HG03135 (cell line): ENCODE data around the gene SNAPC2.
"Not testable (repeated sequence)": the region's sequence is repeated elsewhere in the genome, so short reads cannot be mapped to it uniquely, and the experiment has no call there.

Experiments used
- ATAC-seq: cut with Tn5 transposase; IDR thresholded peaks from one replicate; pipeline ENCODE4 v1.9.1; 2021; ENCODE audit warnings: mild to moderate bottlenecking, moderate library complexity; ENCODE audit not compliant: unreplicated experiment

SNAPC2 gene

DNA sequence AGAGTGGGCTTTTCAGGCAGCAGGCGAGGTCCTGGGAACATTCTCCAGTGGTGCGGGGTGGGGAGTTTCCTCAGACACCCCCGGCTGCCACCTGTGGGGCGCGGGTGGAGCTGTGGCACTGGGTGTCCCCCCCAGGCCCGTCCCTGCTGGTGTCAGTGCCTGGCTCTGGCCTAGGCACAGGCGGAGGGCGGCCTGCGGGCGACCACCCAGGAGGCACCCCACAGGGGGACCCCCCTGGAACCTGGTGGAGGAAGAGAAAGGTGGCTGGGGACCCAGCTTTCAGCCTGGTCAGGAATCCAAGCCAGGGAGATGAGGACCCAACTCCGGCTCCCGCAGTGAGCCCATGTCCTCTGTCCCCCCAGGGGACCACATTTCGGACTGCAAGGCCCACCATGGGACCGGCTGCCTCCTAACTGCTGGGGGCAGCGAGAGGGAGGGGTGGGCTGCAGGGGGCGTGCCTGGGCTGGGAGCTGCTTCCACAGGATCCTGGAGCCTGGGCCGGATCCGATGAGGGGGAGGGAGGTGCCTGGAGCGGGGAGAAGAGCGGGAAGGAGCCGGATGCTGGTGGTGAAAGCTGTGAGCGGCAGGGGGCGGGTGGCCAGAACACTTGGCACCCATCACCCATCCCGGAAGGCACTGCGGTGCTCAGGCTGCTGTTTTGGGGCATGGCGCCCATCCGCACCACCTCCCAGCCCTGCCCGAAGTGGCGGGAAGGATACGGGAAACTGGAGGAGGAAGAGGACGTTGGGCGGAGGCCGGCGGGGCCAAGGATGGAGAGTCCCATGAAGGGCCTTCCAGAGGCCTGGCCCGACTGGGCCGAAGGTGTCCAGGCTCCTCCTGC lies 11.3 kb downstream of the SNAPC2 start:
- no peak for ATAC-seq

- ATAC-seq, result no peak
These were observed 12.3 kb downstream of the SNAPC2 start for GRCh38 chr19:7932276-7932929.

- no peak for ATAC-seq
These were observed 12.8 kb downstream of the SNAPC2 start for GRCh38 chr19:7932930-7933300.

DNA sequence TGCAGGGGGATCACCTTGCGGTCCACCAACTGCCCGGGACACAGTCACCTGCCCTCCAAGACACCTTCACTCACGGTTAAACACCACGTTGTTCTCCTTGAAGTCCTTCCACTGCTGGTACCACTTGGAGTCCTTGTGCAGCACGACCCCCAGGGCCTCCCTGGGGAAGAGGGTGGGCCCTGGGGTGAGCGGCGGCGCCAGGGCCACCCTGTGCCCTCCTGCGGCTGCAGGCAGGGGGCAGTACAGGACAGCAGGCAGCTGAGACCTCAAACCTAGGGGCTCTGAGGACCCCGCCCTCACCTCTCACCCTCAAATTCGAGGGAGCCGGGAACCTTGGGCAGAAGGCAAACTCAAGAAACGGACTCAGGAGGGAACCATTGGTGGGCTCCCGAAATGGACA lies 13.3 kb downstream of the SNAPC2 start:
- no peak for ATAC-seq

- no peak for ATAC-seq
These were observed 13.9 kb downstream of the SNAPC2 start for GRCh38 chr19:7933828-7934725.

DNA sequence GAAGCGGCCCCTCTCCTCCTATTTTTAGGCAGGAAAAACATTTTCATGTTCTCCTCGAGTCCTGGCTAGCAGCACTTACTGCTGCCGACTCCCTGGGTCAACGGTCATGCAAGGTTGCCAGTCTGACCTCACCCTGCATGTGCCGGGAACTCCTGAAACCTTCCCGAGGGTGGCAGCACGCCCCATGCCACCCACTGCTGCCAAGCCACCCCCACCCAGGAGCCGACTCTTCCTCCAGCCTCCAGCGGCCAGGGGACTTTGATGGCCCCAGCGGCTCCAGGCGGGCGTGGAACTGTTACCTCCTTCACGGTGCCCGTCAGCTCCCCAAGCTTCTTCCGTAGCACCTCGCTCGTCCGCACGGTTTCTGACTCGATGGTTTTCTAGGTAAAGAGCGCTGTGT lies 14.6 kb downstream of the SNAPC2 start:
- ATAC-seq, result no peak

DNA sequence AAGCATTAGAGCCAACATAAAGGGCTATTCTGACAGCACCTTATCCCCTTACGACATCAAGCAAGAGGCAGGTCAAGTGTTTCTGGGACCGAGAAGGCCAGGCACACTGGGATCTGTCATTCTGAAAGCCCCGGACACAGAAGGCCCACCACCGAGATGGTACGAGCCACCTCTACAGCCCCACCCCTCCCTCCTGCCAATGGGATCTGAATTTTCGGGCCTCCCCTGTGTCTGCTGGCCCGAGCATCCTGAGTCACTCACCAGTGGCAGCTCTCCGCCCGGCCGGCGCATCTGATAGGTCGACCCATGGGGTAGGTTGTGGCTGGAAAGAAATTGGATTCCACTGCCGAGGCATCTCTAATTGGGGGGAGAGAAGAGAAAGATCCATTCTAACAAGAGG lies 20.7 kb downstream of the SNAPC2 start:
- no peak for ATAC-seq

- no peak for ATAC-seq
These were observed 21.9 kb downstream of the SNAPC2 start for GRCh38 chr19:7941895-7942596.

DNA sequence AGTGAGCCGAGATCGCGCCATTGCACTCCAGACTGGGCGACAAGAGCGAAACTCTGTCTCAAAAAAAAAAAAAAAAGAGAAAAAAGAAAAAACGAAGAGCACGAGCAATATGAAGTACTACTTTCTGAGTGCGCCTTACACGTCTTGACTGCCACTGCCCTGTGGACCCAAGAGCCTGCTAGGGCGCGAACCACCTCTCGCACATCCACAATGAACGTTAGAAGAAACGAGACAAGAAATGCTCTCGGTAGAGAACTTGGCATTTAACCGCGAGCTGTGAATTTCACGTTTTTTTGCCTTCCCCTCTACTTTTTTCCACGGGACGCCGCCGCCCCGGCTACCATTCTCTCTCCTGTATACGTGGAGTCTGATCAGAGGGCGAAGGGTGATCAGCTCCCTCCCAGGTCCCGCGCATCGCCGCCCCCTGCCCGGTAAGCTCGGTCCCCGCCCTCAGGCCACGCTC lies 22.9 kb downstream of the SNAPC2 start:
- ATAC-seq, result no peak

DNA sequence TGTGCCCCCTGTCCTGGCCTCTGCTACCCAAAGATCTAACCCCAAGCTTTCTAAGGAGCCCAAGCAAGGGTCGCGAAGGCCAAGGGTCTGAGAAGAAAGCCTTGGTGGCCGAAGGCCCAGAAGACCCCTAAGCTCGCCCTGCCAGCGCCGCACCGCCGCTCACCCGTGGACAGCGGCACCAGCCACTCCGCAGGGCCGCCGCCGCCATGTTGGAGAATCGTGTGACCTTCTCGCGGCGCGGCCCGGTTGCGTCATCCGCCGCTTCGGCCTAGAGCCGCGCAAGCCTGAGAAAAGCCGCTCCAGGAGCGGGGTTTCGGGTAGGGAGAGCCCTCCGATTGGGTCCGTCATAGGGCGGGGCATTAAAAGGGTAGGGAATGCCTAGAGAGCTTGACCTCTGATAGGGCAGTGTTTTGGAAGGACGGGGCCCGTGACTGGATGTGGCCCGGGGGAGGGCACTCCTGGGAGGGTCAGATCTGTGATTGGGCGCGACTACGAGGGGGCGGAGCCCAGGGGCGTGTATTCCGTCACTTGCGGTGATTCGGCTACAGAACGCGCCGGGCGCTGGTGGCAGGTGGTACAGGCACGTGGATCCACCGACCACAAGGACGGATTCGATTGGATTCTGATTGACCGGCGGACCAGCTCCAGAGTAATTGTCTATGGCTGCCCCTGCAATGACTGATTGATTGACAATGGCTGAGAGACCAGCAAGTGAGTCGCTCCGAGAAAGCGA lies 23.5 kb downstream of the SNAPC2 start, which contains the start of gene TIMM44:
TIMM44 (minus strand) TSS at position 223 of the 733 bp plus-strand sequence; CDS start at position 208, 15 bp downstream.
- ATAC-seq, result peak; percentile 95

DNA sequence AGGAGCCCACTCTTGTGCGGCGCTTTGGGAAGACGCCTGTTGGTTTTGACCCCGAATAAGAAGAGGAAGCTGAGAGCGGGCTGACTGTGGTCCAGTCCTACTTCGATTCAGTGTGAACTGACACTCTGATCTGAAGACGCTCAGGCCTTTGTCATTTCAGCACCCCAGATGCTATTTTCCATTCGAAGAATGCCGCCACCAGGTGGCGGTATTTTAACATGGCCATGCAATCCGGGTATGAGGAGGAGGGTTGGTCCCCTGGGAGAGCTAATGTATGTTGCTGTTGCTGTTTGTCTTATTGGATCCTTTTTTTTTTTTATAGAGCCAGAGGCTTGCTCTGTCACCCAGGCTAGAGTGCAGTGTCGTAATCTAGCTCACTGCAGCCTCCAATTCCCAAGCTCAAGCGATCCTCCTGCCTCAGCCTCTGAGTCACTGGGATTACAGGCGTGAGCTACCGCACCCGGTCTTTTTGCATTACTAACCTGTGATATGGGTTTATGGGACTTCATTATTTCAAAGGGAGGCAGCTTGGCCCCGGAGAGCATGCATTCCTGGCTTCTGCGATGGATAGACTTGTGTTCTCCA lies 24.1 kb downstream of the SNAPC2 start:
- ATAC-seq, result peak; percentile 24

- no peak for ATAC-seq
These were observed 27.8 kb downstream of the SNAPC2 start for GRCh38 chr19:7947939-7948338.

DNA sequence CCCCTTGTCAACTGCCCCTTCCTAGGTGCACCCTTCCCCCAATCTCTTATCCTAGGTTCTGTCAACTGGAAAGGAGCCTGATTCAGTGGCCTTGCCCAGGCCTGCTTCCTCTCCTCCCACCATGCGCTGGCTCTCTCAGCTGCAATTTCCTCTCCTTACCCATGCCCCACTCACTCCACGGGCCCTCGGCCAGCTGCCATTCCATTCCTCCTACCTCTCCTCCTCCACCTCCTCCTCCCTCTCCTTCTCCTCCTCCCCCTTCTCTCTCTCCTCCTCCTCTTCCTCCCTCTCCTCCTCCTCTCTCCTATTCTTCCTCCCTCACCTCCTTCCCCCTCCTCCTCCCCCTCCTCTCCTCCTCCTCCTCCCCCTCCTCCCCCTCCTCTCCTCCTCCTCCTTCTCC lies 32.9 kb downstream of the SNAPC2 start:
- no peak for ATAC-seq

GRCh38 chr19:7953576-7953975 lies 33.4 kb downstream of the SNAPC2 start:
- ATAC-seq, result no peak

GRCh38 chr19:7955696-7956095 lies 35.6 kb downstream of the SNAPC2 start:
- ATAC-seq, result no peak

DNA sequence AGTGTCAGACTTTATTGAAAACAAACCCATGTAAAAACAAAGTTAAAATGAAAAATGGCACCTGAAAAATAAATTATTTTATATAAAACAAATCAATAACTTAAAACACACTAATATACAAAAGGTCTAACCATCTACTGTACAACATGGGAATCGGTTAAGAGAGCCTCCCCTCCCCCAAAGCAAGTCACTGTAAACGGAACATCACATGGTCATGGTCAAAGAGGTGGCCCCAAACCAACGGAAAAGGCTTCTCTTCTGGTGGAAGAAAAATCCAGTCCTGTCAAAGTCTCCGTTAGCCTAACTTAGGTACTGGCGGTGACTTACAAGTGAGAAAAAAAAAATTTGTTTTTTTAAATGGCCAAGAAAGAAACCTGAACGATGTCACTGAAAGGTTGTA lies 39.1 kb downstream of the SNAPC2 start:
- no peak for ATAC-seq

GRCh38 chr19:7961082-7961481 lies 40.9 kb downstream of the SNAPC2 start:
- not testable (repeated sequence) for ATAC-seq

DNA sequence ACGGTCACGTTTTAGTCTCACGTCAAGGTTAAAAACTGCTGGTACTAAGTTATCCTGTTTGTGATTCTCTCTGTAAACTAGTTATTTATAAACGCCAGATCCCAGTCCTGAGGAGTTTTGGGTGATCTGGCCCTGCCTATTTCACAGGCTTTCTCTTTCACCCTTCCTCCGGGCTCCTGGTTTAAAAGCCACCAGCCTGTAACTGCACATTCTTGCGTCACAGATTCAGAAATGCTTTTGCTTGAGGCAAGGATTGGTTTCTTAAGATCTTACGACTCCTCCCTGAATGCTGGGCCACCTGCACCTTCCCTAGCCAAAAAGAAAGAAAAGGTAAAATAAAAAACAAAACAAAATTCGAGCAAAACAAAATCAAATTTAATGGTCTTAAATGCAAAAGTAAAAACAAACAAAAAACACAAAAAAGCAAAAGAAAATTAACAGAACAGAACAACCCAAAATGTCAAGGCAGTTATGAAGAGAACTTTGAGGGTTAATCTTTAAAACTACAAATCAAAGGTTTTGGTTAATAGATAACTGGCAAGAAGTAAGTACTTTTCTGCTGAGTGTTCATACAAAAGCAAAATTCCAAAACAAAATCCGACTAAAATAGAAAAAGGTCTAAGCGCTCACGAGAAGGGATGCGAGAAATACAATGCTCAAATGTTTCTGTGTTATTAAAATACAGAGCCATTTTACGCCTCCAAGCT lies 41.9 kb downstream of the SNAPC2 start:
- ATAC-seq, result no peak
